H1 (cell line): ENCODE results near the gene POU3F2. TPM values are rescaled to one million over a fixed set of nuclear protein-coding genes. Genes with fewer than 3 reads are reported as not detected.

Experiments
- ASH2L ChIP-seq: fragments of 200-600, 300-600 bp; sonication (generic); IDR thresholded peaks from one replicate; pipeline ENCODE4 v1.7.1; 2017; ENCODE audit warnings: low read length
- ATF3 ChIP-seq: IDR thresholded peaks from 2 replicates; pipeline ENCODE4 v1.6.1; 2011; ENCODE audit warnings: low read depth, mild to moderate bottlenecking, low read length; ENCODE audit not compliant: insufficient read depth
- CBX8 ChIP-seq: fragments of 300-800, 300-1000 bp; sonication (generic); IDR thresholded peaks from 2 replicates; pipeline ENCODE4 v1.7.1; 2016; ENCODE audit warnings: low read depth, low read length, borderline replicate concordance
- CEBPB ChIP-seq: IDR thresholded peaks from 2 replicates; pipeline ENCODE4 v1.6.1; 2012; ENCODE audit warnings: low read depth, low read length
- CHD2 ChIP-seq: IDR thresholded peaks from 2 replicates; pipeline ENCODE4 v1.6.1; 2012; ENCODE audit warnings: low read length, improper control_type of control experiment
- CTBP2 ChIP-seq: IDR thresholded peaks from 2 replicates; pipeline ENCODE4 v1.7.0; 2011; ENCODE audit warnings: borderline replicate concordance, mild to moderate bottlenecking, moderate library complexity, mixed read lengths, low read length; ENCODE audit not compliant: insufficient read depth, insufficient read length
- EZH2 ChIP-seq: fragments of 200-600 bp; sonication (generic); IDR thresholded peaks from 2 replicates; pipeline ENCODE4 v1.7.1; 2012; ENCODE audit warnings: low read depth, mild to moderate bottlenecking, moderate library complexity, low read length, inconsistent platforms; ENCODE audit not compliant: severe bottlenecking
- FOSL1 ChIP-seq: IDR thresholded peaks from 2 replicates; pipeline ENCODE4 v1.6.1; 2011; ENCODE audit warnings: mild to moderate bottlenecking, low read depth, low read length, moderate library complexity; ENCODE audit not compliant: insufficient read depth
- JUN ChIP-seq: IDR thresholded peaks from 2 replicates; pipeline ENCODE4 v1.6.1; 2011; ENCODE audit warnings: low read depth, mild to moderate bottlenecking, improper control_type of control experiment, low read length
- KDM4A ChIP-seq: IDR thresholded peaks from one replicate; pipeline ENCODE4 v1.7.1; 2012; ENCODE audit warnings: low read depth, mild to moderate bottlenecking, moderate library complexity, low read length, inconsistent platforms; ENCODE audit not compliant: severe bottlenecking
- KDM5A ChIP-seq: fragments of 200-600 bp; IDR thresholded peaks from 2 replicates; pipeline ENCODE4 v1.7.1; 2012; ENCODE audit warnings: mild to moderate bottlenecking, low read length, inconsistent platforms, mixed read lengths
- MAX ChIP-seq: IDR thresholded peaks from 2 replicates; pipeline ENCODE4 v1.6.1; 2012; ENCODE audit warnings: inconsistent platforms
- NRF1 ChIP-seq: IDR thresholded peaks from 2 replicates; pipeline ENCODE4 v1.6.1; 2011; ENCODE audit warnings: mild to moderate bottlenecking, low read depth, low read length, improper control_type of control experiment
- PHF8 ChIP-seq: fragments of 200-600 bp; sonication (generic); conservative IDR thresholded peaks from 2 replicates; pipeline ENCODE4 v1.7.1; 2012; ENCODE audit warnings: low read depth, mild to moderate bottlenecking, inconsistent platforms, low read length, moderate library complexity
- RXRA ChIP-seq: IDR thresholded peaks from 2 replicates; pipeline ENCODE4 v1.6.1; 2011; ENCODE audit warnings: low read depth, mild to moderate bottlenecking, low read length, moderate library complexity; ENCODE audit not compliant: insufficient read depth
- SIX5 ChIP-seq: IDR thresholded peaks from 2 replicates; pipeline ENCODE4 v1.6.1; 2011; ENCODE audit warnings: mild to moderate bottlenecking, low read depth, low read length
- SP1 ChIP-seq: IDR thresholded peaks from 2 replicates; pipeline ENCODE4 v1.6.1; 2011; ENCODE audit warnings: low read depth, low read length
- SRF ChIP-seq: IDR thresholded peaks from 2 replicates; pipeline ENCODE4 v1.6.1; 2011; ENCODE audit warnings: mild to moderate bottlenecking, low read depth, low read length, moderate library complexity
- TAF7 ChIP-seq: optimal IDR thresholded peaks from 2 replicates; pipeline ENCODE3; 2011; ENCODE audit warnings: low read depth, mild to moderate bottlenecking, inconsistent platforms, low read length, moderate library complexity, borderline replicate concordance
- TBP ChIP-seq: IDR thresholded peaks from 2 replicates; pipeline ENCODE4 v1.6.1; 2011; ENCODE audit warnings: low read depth, low read length, improper control_type of control experiment
- USF2 ChIP-seq: IDR thresholded peaks from 2 replicates; pipeline ENCODE4 v1.6.1; 2011; ENCODE audit warnings: low read length, improper control_type of control experiment
- YY1 ChIP-seq: IDR thresholded peaks from 2 replicates; pipeline ENCODE4 v1.6.1; 2011; ENCODE audit warnings: low read depth, mild to moderate bottlenecking, low read length
- ZNF274 ChIP-seq: IDR thresholded peaks from 2 replicates; pipeline ENCODE4 v1.7.0; 2012; ENCODE audit warnings: low read length, borderline replicate concordance; ENCODE audit errors: extremely low read depth
- polyA plus RNA-seq, 7 experiments: library from polyadenylated mRNA; depleted of rRNA in 3 of 7; stranded (reverse) in 5 of 7; unstranded in 2 of 7; fragments of >200 nt in 5 of 7; fragments of 200-250 nt in 2 of 7; gene quantifications; 1 replicate in 5 of 7; 2 replicates in 1 of 7; 4 replicates in 1 of 7; pipeline versions ENCODE4 v1.2.1 to v1.2.3, GENCODE V29; 2011 to 2013; ENCODE audit warnings: missing spikeins in 2 of 7, mixed read lengths in 2 of 7
- total RNA-seq: library from RNA; stranded (reverse); fragmentation: NEBNext Ultra II Directional; extraction: Animal tissue kit (Norgen Biotek cat#: 25700); gene quantifications from 2 replicates; pipeline ENCODE4 v1.2.1, GENCODE V29; 2021

The POU3F2 gene
- total and polyA plus RNA-seq, 2 of the 8 experiments (the other 6 are each of a cell fraction or from before 2014, with no cell fraction given) = 0.09 to 0.35 TPM

- TF ChIP-seq EZH2 (peak; percentile 87), SIX5 (no peak), FOSL1 (no peak), SP1 (no peak), PHF8 (no peak), RXRA (no peak), TBP (no peak), JUN (no peak), TAF7 (no peak), NRF1 (no peak), CTBP2 (peak; percentile 72), USF2 (no peak), KDM5A (no peak), SRF (no peak), YY1 (no peak), ASH2L (peak; percentile 66), CEBPB (no peak), CBX8 (no peak; the same call in 1 of the 2 replicates), ATF3 (no peak), CHD2 (no peak), ZNF274 (no peak), MAX (0 out of 2 replicates have a peak, but pooled peaks have one; percentile 13), KDM4A (peak; percentile 85)
These were observed 3.1 kb upstream of the POU3F2 start (continued) for GRCh38 chr6:98831057-98831958.
